HG02678 (cell line): ENCODE data around the gene SNRPA1.
A peak's percentile ranks its signal among the peaks of the same experiment; 100 is the strongest.
"Not testable (repeated sequence)": the region's sequence is repeated elsewhere in the genome, so short reads cannot be mapped to it uniquely, and the experiment has no call there.

Source experiments
- ATAC-seq: cut with Tn5 transposase; IDR thresholded peaks from one replicate; pipeline ENCODE4 v1.9.1; 2021; ENCODE audit warnings: mild to moderate bottlenecking, moderate library complexity; ENCODE audit not compliant: unreplicated experiment

The SNRPA1 gene

DNA sequence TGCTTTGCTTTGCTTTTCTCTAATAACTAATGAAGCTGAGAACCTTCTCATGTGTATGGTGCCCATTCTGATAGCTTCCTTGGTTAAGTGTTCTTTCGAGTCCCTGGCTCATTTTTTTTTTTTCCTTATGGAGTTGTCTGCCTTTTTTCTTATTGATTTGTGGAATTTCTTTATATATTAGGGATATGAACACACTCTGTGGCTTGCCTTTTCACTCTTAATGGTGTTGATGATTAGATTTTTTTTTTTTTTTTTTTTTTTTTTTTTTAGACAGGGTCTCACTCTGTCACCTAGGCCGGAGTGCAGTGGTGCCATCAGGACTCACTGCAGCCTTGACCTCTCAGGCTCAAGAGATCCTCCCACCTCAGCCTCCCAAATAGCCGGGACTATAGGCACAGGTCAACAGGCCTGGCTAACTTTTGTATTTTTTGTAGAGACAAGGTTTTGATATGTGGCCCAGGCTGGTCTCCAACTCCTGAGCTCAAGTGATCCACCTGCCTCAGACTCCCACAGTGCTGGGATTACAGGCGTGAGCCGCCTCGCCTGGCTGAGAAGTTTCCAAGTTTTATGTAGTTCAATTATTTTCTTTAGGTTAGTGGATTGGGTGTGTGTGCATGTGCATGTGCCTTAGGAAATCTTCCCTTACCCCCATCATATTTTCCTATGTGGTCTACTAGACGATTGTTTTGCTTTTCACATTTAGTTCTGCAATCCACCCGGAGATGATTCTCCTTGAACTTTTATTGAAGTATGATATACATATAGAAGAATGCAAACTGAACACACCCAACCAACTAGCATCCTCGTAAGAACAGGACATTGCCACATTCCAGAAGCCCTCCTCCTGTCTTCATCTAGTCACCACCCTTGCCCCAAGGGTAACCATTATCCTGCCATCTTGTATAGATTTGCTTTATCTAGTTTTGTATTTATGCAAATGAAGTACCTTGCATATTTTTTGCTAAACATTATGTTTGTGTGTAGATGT lies 1.7 kb upstream of the SNRPA1 start:
- ATAC-seq: no peak

DNA sequence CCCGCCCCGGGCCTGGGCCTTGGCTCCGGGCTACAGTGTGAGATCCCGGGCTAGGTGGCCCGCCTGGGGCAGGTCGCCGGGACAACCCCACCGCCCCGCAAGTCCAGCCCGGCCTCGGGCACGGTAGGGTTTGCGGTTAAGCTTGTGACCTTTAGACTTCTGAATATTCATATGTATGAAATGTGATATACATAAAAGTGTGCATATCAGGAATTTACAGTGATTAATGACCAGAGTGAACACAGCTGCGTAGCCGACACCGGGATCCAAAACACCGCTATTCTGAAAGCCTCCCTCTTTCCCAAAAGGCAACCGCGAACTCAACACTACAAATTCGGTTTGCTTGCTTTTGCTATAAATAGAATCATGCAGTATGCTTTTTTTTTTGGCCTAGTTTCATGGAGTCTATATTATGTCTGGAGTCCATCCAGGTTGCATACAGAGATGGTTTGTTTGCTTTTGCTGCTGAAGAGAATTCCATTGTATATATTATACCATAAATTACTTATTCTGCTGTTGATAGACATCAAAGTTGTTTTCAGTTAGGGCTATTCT lies 636 bp upstream of the SNRPA1 start:
- no peak for ATAC-seq

DNA sequence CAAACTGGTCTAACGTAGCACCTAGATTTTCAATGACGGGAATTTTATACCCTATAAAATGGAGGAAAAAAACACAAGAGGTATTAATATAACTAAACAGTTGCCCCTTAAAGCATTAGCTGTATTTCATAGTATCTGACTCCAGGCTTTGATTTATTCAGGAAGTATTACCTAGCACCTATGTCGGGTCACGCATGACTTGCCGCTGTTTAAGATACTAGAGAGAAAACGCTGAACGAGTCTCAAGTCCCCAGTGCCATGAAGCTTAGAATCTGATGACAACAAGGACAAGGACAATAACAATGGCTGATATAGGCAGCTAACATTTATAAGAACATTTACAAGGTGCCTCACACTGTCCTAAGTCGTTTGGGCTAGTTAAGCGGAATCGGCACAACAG lies 1.9 kb downstream of the SNRPA1 start:
- no peak for ATAC-seq

DNA sequence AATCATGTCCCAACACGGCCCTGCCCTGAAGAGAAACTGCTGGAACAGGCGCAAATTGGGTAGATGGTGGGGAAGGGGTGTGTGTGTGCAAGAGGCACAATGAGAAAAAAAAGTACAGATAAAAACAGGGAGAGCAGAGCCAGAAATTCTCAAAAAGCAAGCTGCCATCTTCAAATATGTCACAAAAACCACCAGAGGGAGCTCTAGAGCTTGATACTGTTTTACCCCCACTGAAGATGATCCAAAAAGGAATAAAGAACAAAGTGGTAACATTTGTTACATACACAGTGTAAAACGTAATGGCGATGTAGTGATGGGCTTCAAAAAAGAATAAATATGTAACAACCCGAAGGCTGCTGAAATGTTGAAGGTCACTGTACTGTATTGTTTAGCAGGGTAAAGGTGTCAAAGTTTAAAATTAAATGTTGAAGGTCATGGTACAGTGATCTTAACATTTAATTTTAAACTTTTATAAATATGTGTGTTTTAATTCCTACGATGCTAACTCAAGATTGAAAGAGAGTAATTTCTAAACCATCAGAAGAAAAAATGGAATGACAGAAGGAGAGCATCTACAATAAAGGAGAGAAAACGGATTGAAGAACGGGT lies 6.0 kb downstream of the SNRPA1 start:
- ATAC-seq: no peak

DNA sequence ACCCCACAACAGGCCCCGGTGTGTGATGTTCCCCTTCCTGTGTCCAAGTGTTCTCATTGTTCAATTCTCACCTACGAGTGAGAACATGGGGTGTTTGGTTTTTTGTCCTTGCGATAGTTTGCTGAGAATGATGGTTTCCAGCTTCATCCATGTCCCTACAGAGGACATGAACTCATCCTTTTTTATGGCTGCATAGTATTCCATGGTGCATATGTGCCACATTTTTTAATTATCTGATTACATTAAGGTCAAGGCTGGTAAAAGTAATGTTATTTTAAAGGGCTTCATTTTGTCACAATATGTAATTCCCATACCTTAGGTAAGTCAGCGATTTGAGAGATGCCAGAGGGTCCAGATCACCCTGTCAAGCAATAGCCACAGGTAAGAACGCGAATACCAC lies 7.7 kb downstream of the SNRPA1 start:
- ATAC-seq: not testable (repeated sequence)

DNA sequence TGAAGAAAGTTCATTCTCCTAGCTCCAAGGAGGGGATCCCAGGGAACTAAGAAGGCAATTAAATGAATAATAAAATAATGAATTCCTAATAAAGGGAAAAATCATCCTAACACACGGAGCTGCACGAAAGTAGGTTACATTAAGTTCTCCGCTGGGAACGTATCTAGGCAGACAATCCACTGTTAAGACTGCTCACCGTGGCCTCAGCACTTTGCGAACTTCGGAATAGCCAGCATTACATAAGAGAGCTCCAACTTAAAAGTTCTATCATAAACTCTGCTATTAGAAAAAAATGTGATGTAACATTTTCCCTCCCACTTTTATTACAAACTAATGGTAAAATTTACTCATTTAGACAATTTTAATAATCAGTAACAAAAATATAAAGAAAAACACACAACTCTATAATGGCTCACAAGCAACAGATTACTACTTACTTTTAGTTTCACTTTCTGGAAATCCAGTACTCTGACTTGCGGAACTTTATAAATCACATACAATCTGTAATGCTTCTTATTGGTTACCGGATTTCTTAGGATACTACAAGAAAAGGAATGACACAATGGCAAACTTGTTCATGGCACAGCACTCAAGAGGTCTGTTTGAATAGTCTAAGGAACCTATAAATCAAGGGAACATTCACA lies 8.5 kb downstream of the SNRPA1 start:
- ATAC-seq: no peak

DNA sequence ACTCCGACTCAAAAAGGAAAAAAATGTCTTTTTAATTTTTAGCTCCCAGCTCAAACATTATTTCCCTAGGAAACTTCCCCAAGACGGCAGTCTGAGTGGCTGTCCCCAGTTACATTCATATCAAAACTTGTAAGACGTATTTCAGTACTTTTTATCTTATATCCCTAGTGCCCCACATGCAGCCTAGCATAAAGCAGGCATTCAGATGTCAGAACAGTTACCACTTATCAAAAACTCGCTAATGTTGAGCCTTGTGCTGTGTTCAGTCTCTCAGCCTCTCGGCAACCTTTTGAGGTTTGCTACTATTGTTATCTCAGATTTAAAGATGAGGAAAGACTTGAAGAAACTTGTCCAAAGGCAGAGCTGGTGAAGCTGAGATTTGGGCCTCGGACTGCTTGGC lies 11.1 kb downstream of the SNRPA1 start:
- no peak for ATAC-seq

DNA sequence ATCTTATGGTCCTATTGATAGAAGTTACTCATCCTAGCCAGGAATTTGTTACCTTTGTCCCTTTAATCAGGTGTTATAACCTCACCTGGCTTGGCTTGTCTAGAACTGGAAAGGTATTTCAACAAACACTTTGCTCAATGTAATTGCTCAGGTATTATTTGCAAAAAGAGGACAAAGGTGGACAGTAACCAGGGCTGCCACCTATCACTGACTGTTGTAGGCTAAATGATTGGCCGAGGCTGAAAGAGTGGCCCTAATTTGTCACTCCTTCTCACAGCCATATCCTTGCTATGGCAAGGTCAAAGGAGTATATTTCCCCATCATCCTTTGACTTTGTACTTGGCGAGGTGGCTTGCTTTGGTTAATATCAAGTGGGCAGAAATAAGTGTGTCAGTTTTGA lies 15.0 kb downstream of the SNRPA1 start:
- ATAC-seq: no peak

DNA sequence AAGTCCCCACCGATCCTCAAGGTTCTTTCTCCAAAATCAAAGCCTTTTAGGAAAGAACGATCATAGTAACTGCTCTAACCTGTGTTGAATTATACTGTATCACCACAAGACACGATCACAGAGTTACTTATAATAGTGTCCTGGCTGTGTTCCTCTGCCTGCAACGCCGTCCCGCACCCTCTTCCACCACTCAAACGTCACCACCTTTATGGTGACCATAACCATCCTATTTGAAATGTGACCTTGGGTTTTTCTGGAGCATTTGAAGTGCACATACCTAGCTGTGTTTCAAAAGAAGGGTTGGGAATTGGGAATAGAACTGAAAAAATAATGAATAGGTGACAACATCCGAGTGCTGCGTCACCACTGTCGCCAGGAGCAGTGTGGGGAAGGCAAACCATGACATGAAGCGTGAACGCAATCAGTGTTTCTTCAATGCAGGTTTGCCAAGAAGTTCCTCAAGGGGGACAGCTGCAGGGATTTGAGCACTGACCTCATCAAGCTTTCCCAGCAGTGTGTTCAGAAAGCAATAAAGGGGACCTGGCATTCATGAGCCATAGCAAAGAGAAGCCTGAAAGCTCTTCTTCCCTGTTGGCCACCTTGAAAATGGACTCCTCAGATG lies 17.0 kb downstream of the SNRPA1 start:
- no peak for ATAC-seq

DNA sequence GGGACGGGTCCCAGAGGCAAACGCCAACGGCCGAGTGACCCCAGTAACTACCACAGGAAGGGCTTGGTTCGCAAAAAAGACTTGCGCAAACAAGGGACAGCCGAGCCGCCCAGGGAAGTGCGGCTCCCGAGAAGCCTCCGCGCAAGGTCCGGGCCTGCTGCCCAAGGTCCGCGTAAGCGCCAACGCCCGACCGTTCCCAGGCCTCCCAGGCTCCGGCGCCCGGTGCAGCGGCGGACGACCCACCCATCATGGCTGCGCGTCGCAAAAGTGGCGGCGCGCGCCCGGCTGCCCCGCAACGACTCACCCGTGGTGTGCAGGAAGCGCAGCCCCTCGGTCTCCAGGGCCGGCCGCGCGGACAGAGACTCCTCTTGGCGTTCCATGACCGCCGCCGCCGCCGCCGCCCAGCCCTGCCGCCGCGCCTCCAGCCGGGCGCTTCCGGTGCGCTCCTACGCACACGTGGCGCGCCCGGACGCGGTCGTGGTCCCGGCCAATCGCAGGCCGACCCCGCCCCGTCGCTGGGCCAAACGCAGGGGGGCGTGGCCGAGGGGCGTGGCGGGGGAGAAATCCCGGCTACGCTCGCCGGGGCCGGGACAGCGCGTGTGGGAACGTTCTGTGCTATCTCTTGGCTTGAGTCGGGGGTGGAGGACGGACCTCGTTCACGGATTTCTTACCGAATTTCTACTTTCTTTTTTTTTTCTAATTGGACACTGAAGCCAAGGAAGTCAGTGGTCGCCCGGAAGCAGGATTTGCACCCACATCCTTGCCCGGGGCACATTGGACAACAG lies 17.8 kb downstream of the SNRPA1 start, which contains the start of gene SELENOS:
SELENOS (minus strand) TSS at position 448 of the 785 bp plus-strand sequence; CDS start at position 380, 68 bp downstream.
- peak; percentile 90 for ATAC-seq

DNA sequence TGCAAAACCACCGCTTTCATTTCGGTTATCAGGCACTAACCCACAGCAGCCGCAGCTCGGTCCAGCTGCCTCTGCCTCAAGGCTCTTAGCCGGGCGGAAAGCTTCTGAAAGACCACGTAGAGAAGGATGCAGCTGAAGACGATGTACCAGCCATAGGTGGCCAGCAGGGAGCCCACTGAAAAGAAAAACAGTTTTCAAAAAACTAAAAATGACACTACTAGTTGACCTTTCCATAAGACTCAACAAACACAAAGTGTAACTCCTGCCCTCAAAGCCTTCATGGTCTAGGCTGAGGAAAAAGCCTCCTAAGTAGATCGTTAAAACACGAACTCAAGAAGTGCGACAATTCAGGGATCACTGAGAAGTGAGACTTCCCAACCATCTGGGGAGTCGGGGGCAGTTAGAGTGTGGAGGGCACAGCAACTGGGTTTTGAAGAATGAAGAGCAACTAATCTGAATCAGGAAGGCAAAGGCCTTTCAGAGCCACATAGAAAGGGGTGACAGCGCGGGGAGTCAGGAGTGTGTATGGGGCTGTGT lies 18.5 kb downstream of the SNRPA1 start:
- peak; percentile 41 for ATAC-seq

DNA sequence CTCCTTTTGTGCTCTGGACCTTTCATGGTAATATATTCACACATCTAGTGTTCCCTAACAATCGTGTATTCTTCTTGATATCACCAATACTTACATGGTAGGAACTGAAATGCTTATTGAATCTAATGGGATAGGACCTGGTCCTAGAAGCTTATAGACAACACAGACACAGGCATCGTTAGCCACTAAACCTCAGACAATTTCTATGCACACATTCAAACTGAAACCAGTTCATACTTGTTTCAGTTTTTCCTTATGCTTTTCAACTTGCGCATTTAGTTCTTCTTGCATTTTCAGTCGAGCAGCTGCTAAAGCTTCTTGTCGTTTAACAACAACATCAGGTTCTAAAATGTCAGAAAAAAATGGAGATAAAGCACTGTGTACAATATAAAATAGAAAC lies 20.0 kb downstream of the SNRPA1 start:
- peak; percentile 30 for ATAC-seq

DNA sequence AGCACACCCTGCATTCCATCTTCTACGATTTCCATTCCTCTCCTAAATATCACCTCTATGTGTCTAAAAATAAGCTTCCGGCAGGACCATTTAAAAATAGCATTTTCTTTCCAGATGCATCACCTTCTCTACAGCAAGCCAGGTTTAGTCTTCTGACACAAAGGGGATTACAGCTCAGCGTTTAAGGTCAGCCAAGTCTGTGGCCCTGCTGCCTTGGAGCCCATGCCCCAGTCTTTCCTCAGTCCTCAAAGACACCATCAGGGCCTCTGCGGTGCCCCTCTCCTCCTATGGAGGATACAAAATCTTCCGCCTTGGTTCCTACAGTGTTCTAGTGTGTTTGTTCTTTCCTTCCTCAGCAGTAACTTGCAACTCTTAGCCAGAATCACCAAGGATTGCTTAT lies 21.5 kb downstream of the SNRPA1 start:
- no peak for ATAC-seq

DNA sequence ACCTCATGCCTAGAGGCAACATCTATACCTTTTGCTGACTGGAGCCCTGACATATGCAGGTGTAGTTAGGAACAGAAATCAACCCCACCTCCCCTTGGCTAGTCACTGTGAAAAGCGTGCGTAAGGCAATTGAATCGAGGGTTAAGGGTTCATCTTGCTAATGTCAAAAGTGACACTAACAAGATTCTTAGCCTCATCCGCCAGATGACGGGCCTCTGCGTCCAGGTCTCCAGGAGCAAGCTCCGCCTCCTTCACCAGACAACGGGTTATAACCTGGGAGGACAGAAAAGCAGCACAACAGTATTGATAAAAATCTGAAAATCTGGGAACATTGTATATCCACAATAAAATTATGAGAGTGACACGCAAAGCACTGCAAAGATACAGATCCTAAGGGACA lies 22.5 kb downstream of the SNRPA1 start:
- no peak for ATAC-seq

DNA sequence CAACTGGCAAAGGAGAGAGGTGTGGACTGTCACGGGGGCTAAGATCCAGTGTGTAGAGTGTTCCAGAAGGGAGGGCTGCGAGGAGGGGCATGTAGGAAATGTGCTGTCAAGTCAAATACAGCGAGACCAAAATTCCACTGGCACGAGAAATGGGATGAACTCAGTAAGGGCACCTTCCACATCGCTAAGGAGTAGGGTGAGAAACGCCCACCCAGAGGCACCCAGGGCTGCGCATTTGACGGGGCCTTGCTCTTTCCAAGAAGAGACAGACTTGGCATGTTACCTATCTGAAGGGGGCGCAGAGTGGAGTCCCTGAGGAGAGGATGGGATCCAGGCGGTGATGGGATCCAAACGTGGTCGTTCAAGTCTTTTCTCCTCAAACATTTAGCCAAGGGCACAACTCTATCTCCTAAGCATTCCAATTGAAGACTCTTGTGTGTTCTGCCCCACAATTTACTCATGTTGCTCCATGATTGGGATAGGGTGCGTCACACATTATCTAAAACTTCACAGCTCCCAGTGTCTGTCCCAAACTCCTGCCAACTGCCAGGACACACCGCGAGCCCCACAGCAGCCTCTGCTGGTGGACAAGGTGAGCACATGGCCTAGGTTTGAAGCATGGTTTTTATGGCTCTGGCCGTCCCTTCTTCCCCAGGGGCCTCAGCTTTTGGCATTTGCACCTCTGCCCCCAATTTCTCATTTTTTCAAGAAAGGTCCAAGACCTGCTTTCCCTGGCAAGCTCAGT lies 25.4 kb downstream of the SNRPA1 start:
- ATAC-seq: no peak

DNA sequence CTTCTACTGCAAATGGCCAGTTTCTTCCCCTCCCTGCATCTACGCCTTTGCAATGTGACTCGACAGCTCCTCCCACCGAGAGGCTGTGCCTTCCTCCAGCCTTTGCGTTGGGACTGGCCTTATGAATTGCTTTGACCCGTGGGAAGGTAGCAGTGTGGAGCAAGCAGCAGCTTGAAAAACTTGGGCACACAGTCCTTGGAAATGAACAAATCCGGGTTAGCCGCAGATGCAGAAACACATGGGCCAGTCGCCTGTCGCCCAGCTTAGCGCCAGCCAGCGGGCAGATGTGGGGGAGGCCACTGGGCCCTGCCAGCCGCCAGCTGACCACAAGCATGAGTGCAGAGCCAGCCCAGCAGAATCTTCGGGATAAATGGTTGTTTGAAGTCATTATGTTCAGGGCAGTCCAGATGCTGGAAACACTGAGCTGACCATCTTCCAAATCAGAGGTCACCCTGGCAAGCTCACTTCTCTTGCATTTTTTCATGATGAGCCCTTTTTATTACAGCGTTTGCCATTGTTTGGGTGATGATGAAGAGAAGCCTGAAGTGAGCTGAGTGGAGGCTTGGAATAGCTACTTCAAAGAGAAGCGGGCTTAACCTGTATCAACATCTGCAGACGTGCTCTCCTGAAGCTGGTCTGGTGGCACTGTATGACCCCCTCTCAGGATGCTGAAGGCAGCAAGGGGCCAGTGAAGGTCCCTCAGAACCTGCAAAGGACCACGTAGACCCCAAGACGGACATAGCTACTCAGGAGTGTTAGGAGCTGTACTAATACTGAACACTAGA lies 27.5 kb downstream of the SNRPA1 start:
- no peak for ATAC-seq

DNA sequence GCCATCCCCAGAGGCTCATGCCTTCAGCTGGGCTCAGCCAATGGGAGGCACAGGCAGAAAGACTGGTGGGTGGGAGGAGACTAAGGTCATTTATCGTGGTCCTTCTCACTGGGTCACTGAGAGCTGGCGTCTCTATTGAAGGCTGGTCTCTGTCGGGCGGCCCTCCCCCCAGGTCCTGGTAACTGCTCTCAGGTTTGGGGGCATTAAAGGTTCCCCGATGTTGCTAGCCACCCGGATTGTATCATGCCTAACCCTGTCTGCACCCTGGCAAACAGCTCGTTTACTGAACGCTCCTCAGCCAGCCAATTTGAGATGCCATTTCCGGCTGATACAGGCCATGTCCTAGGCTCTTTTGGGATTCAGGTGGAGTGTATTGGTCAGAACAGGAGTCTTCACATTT lies 28.3 kb downstream of the SNRPA1 start:
- no peak for ATAC-seq

DNA sequence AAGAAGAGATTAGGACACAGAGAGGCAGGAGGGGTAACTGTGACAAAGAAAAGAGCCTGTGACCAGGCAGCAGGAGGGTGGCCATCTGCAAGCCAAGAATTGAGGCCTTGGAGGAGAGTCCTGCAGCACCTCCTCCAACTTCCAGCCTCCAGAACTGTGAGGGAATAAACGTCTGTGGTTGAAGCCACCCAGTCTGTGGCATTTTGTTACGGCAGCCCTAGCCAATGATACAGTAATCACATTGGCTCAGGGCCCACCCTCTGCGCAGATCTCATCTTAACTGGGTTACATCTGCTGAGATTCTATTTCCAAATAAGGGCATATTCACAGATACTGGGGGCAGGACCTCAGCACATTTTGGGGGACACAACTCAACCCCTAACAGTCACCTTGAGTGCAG lies 29.0 kb downstream of the SNRPA1 start:
- ATAC-seq: no peak
